Osteoblast (primary cell): ENCODE results near the gene KCNH5. TPM values are rescaled to one million over a fixed set of nuclear protein-coding genes. Genes with fewer than 3 reads are reported as not detected.

Source experiments
- DNase-seq: peaks from one replicate; pipeline ENCODE4 v3.0.0; 2011; ENCODE audit warnings: low spot score, mixed read lengths; ENCODE audit not compliant: insufficient read length; ENCODE audit errors: missing footprints
- H2AFZ ChIP-seq: 2 replicates; pipeline ENCODE4 v1.6.0; 2011; ENCODE audit warnings: mild to moderate bottlenecking, low read length
- H3K27ac ChIP-seq: 2 replicates; pipeline ENCODE4 v1.5.1; 2011; ENCODE audit warnings: mild to moderate bottlenecking, low read depth, low read length, moderate library complexity
- H3K27me3 ChIP-seq: 2 replicates; pipeline ENCODE4 v1.6.0; 2012; ENCODE audit warnings: mild to moderate bottlenecking, control low read depth, inconsistent platforms, low read length, moderate library complexity; ENCODE audit not compliant: insufficient read depth
- H3K36me3 ChIP-seq: 2 replicates; pipeline ENCODE4 v1.5.1; 2011; ENCODE audit warnings: mild to moderate bottlenecking, low read length, control low read depth, moderate library complexity; ENCODE audit not compliant: insufficient read depth
- H3K4me1 ChIP-seq: 2 replicates; pipeline ENCODE4 v1.5.1; 2011; ENCODE audit warnings: mild to moderate bottlenecking, low read length, control low read depth, moderate library complexity; ENCODE audit not compliant: insufficient read depth
- H3K4me2 ChIP-seq: 2 replicates; pipeline ENCODE4 v1.6.0; 2011; ENCODE audit warnings: mild to moderate bottlenecking, low read length; ENCODE audit not compliant: insufficient read depth
- H3K4me3 ChIP-seq: fragments of 200-600 bp; sonication (generic); 3 replicates; pipeline ENCODE4 v1.5.1; 2012; ENCODE audit warnings: mild to moderate bottlenecking, low read length, inconsistent platforms; ENCODE audit not compliant: insufficient read depth
- H3K79me2 ChIP-seq: 2 replicates; pipeline ENCODE4 v1.6.0; 2012; ENCODE audit warnings: mild to moderate bottlenecking, low read length, control low read depth, inconsistent platforms; ENCODE audit not compliant: insufficient read depth
- H3K9me3 ChIP-seq: 2 replicates; pipeline ENCODE4 v1.5.1; 2011; ENCODE audit warnings: low read depth, low read length, control low read depth
- H4K20me1 ChIP-seq: 2 replicates; pipeline ENCODE4 v1.6.0; 2012; ENCODE audit warnings: mild to moderate bottlenecking, low read length, control low read depth; ENCODE audit not compliant: insufficient read depth
- CTCF ChIP-seq: IDR thresholded peaks from 2 replicates; pipeline ENCODE4 v1.5.1; 2011; ENCODE audit warnings: mild to moderate bottlenecking, low read depth, low read length, moderate library complexity; ENCODE audit errors: extremely low read depth
- total RNA-seq: library from RNA; depleted of rRNA; stranded (reverse); fragments of >200 nt; gene quantifications from 2 replicates; pipeline ENCODE4 v1.2.3, GENCODE V29; 2012

KCNH5 gene
- total RNA-seq, 1 donor, result not detected

- Histone ChIP-seq H3K4me2 (no peak overlapping the region), H3K27me3 (no peaks in the 10 kb centered on the region), H2AFZ (no peak overlapping the region), H3K79me2 (no peaks in the 10 kb centered on the region), H3K36me3 (no peaks in the 10 kb centered on the region), H3K27ac (no peak overlapping the region), H3K4me1 (no peaks in the 10 kb centered on the region), H3K9me3 (no peaks in the 10 kb centered on the region), H4K20me1 (no peaks in the 10 kb centered on the region), H3K4me3 (no peak overlapping the region)
- TF ChIP-seq CTCF, result no peak
- DNase-seq, result no peak
Observed at GRCh38 chr14:62896932-62897456, 148.3 kb downstream of the KCNH5 start.

GRCh38 chr14:62894736-62895135, 150.5 kb downstream of the KCNH5 start:
- no peaks in the 10 kb centered on the region for H3K27me3 ChIP-seq
- H4K20me1 ChIP-seq, result no peaks in the 10 kb centered on the region
- H3K79me2 ChIP-seq, result no peaks in the 10 kb centered on the region
- H2AFZ ChIP-seq, result no peak overlapping the region
- no peaks in the 10 kb centered on the region for H3K9me3 ChIP-seq
- DNase-seq, result no peak
- H3K36me3 ChIP-seq, result no peaks in the 10 kb centered on the region
- no peak overlapping the region for H3K27ac ChIP-seq
- TF ChIP-seq CTCF, result no peak
- H3K4me3 ChIP-seq, result no peak overlapping the region
- H3K4me1 ChIP-seq, result no peaks in the 10 kb centered on the region
- H3K4me2 ChIP-seq, result no peak overlapping the region

- H3K27ac ChIP-seq, result no peak overlapping the region
- no peaks in the 10 kb centered on the region for H3K79me2 ChIP-seq
- no peaks in the 10 kb centered on the region for H4K20me1 ChIP-seq
- no peak for DNase-seq
- no peak overlapping the region for H3K4me2 ChIP-seq
- H3K4me1 ChIP-seq, result no peaks in the 10 kb centered on the region
- no peak for TF ChIP-seq CTCF
- H2AFZ ChIP-seq, result no peak overlapping the region
- no peaks in the 10 kb centered on the region for H3K36me3 ChIP-seq
- H3K4me3 ChIP-seq, result no peak overlapping the region
- H3K9me3 ChIP-seq, result no peaks in the 10 kb centered on the region
- H3K27me3 ChIP-seq, result no peaks in the 10 kb centered on the region
Observed at GRCh38 chr14:62889364-62889763, 155.9 kb downstream of the KCNH5 start.

GRCh38 chr14:62886461-62886860, 158.8 kb downstream of the KCNH5 start:
- H3K27me3 ChIP-seq, result no peaks in the 10 kb centered on the region
- no peaks in the 10 kb centered on the region for H3K79me2 ChIP-seq

More at GRCh38 chr14:62886461-62886860, 158.8 kb downstream of the KCNH5 start:
- no peak for DNase-seq
- Histone ChIP-seq H3K4me1 (no peaks in the 10 kb centered on the region), H3K4me2 (no peak overlapping the region), H3K4me3 (no peak overlapping the region), H3K36me3 (no peaks in the 10 kb centered on the region), H4K20me1 (no peaks in the 10 kb centered on the region), H2AFZ (no peak overlapping the region), H3K9me3 (no peaks in the 10 kb centered on the region), H3K27ac (no peak overlapping the region)
- no peak for TF ChIP-seq CTCF
